HUES6 (cell line): ENCODE data around the gene ATM.
"Not testable (repeated sequence)": the region's sequence is repeated elsewhere in the genome, so short reads cannot be mapped to it uniquely, and the experiment has no call there.

Experiments used
- H3K27ac ChIP-seq: 2 replicates; pipeline ENCODE4 v1.7.0; 2013; ENCODE audit warnings: low read depth, mild to moderate bottlenecking, low read length, inconsistent platforms
- H3K27me3 ChIP-seq: 2 replicates; pipeline ENCODE4 v1.6.1; 2013; ENCODE audit warnings: low read length; ENCODE audit not compliant: control insufficient read depth, insufficient read depth
- H3K36me3 ChIP-seq: 2 replicates; pipeline ENCODE4 v1.6.1; 2013; ENCODE audit warnings: low read length; ENCODE audit not compliant: control insufficient read depth, insufficient read depth
- H3K4me1 ChIP-seq: 2 replicates; pipeline ENCODE4 v1.6.1; 2013; ENCODE audit warnings: low read length; ENCODE audit not compliant: control insufficient read depth, insufficient read depth
- H3K4me3 ChIP-seq: 2 replicates; pipeline ENCODE4 v1.5.1; 2013; ENCODE audit warnings: low read depth, low read length
- H3K9ac ChIP-seq: one replicate; pipeline ENCODE4 v1.6.1; 2013; ENCODE audit warnings: mild to moderate bottlenecking, low read length
- H3K9me3 ChIP-seq: 2 replicates; pipeline ENCODE4 v1.6.1; 2013; ENCODE audit warnings: low read depth, low read length; ENCODE audit not compliant: control insufficient read depth, insufficient read depth

ATM gene

DNA sequence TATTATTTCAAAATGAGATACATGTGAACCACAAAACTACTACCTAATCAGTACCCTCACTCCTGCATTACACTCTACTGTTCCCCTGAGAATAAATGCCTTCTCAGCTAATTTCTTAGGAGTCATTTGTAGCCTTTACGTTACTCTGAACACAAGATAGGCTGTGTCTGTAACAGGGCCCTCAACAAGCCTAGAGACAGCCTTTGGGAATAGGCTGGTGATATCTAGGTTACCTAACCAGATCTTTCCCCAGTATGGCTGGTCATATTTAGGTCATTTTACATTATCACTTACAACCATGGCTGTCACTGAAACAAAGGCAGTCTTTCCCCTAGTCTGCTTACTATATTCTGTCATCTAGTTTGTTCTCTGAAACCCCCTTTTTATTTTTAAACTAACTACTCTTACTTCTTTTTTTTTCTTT lies 14.2 kb downstream of the ATM start:
- no peaks in the 10 kb centered on the region for H3K27me3 ChIP-seq
- no peaks in the 10 kb centered on the region for H3K4me1 ChIP-seq
- no peak overlapping the region for H3K9ac ChIP-seq
- H3K9me3 ChIP-seq = no peaks in the 10 kb centered on the region
- H3K4me3 ChIP-seq = no peak overlapping the region
- peaks cover 66% of the 10 kb centered on the region for H3K36me3 ChIP-seq
- H3K27ac ChIP-seq = no peak overlapping the region

DNA sequence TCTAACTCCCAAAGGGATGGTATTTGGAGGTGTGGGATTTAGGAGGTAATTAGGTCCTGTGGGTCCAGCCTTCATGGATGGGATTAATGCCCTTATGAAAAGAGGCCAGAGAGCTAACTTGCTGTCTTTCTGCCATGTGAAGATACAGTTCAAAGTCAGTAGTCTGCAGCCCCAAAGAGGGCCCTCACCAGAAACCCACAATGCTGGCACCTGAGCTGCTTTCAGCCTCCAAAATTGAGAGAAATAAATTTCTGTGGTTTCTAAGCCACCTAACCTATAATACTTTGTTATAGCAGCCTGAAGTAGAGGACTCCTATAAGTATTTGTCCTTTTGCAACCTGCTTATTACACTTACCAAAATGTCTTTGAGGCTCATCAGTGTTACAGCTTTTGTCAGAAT lies 16.2 kb downstream of the ATM start:
- Histone ChIP-seq H3K4me3 (no peak overlapping the region), H3K27me3 (no peaks in the 10 kb centered on the region), H3K9me3 (no peaks in the 10 kb centered on the region), H3K27ac (no peak overlapping the region), H3K4me1 (no peaks in the 10 kb centered on the region), H3K36me3 (peaks cover 67% of the 10 kb centered on the region), H3K9ac (no peak overlapping the region)

DNA sequence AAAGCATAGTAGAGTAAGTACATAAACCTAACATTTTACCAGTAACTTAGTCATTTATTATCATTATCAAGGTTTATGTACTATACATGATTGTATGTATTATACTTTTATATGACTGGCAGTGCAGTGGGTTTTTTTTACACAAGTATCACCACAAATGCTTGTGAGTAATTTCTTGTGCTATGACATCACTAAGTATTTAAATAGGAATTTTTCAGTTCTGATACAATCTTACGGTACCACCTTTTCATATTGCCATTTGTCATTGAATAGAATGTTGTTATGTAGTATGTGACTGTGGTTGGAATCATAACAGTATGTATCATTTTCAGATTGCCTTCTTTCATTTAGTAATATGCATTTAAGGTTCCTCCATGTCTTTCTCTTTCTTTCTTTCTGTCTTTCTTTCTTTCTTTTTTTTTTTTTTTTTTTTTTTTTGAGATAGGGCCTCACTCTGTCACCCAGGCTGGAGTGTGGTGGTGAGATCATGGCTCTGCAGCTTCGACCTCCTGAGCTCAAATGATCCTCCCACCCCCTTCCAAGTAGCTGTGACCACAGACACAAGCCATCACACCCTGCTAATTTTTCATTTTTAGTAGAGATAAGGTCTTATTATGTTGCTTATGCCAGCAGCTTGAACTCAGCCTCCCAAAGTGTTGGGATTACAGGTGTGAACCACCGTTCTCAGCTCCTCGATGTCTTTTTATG lies 18.6 kb downstream of the ATM start:
- Histone ChIP-seq H3K27me3 (no peaks in the 10 kb centered on the region), H3K27ac (no peak overlapping the region), H3K36me3 (peaks cover 58% of the 10 kb centered on the region), H3K4me3 (no peak overlapping the region), H3K9me3 (no peaks in the 10 kb centered on the region), H3K9ac (no peak overlapping the region), H3K4me1 (no peaks in the 10 kb centered on the region)

DNA sequence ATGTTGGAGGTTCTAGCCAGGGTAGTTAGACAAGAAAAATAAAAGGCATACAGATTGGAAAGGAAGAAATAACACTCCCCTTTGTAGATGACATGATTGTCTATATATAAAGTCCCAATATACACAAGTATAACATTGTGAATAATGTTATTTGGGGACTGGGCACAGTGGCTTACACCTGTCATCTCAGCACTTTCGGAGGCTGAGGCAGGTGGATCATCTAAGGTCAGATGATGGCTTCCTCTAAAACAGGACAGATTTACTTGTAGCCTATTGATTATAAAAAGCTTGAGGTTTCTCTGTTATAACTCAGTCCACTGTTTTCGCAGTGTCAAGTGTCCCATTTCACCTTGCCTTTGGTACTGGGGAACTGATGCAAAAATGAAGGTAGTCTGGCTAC lies 19.6 kb downstream of the ATM start:
- H3K36me3 ChIP-seq = peaks cover 58% of the 10 kb centered on the region
- H3K9ac ChIP-seq = no peak overlapping the region
- H3K4me3 ChIP-seq = no peak overlapping the region
- H3K4me1 ChIP-seq = no peaks in the 10 kb centered on the region
- no peaks in the 10 kb centered on the region for H3K27me3 ChIP-seq
- no peak overlapping the region for H3K27ac ChIP-seq
- no peaks in the 10 kb centered on the region for H3K9me3 ChIP-seq

DNA sequence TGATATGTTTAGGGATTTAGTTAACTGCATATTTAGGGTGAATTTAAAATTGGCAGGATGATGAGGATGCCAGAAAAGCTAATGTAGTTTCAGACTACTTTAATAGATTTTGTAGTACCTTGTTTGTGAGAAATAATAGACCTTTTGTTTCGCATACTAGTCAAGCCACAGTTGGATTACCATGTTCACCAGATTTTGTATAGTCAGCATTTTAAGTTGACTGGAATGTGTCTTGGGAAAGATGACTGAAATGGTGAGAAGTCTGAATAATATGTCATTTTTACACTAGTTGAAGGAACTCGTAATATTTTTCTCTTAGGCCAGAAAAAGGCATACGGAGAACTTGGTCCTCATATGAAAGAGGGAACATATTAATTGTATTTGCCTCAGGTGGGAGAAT lies 23.4 kb downstream of the ATM start:
- no peaks in the 10 kb centered on the region for H3K27me3 ChIP-seq
- H3K36me3 ChIP-seq = peaks cover 71% of the 10 kb centered on the region
- H3K9ac ChIP-seq = no peak overlapping the region
- no peaks in the 10 kb centered on the region for H3K4me1 ChIP-seq
- H3K9me3 ChIP-seq = no peaks in the 10 kb centered on the region
- H3K4me3 ChIP-seq = no peak overlapping the region
- no peak overlapping the region for H3K27ac ChIP-seq

DNA sequence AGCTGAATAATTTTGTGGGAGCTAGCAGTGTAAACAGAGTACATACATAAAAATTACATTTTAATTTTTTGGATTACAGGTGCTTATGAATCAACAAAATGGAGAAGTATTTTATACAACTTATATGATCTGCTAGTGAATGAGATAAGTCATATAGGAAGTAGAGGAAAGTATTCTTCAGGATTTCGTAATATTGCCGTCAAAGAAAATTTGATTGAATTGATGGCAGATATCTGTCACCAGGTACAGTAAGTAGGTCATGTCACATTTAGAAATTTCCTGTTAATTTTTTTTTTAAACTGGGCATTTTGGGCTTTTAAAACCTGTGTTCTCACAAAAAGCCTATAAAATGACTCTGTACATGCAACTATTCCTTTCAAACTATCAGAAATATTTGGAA lies 24.0 kb downstream of the ATM start:
- Histone ChIP-seq H3K27me3 (no peaks in the 10 kb centered on the region), H3K36me3 (peaks cover 75% of the 10 kb centered on the region)

DNA sequence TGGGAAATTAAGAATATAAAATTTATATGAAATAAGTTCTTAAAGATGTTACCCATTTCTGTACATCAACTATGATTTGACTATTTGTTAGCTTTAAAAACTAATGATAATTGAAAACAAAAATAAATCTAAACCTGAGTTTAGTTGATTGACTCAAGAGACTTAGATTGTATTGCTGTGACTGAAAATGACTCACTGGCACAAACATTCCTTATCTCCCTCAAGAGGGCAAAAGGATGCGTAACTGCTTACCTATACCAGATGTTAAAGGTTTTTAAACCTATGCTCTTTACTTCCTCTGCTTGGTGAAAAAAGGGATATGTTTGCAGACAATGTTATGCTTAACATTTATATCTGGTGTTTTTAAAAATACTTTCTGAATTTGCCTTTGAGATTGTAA lies 30.3 kb downstream of the ATM start:
- Histone ChIP-seq H3K9me3 (no peaks in the 10 kb centered on the region), H3K9ac (no peak overlapping the region), H3K36me3 (peaks cover 89% of the 10 kb centered on the region), H3K27ac (no peak overlapping the region), H3K4me1 (no peaks in the 10 kb centered on the region), H3K27me3 (no peaks in the 10 kb centered on the region), H3K4me3 (no peak overlapping the region)

More for the DNA sequence above, 24.0 kb downstream of the ATM start:
- Histone ChIP-seq H3K9ac (no peak overlapping the region), H3K9me3 (no peaks in the 10 kb centered on the region), H3K4me3 (no peak overlapping the region), H3K4me1 (no peaks in the 10 kb centered on the region), H3K27ac (no peak overlapping the region)

DNA sequence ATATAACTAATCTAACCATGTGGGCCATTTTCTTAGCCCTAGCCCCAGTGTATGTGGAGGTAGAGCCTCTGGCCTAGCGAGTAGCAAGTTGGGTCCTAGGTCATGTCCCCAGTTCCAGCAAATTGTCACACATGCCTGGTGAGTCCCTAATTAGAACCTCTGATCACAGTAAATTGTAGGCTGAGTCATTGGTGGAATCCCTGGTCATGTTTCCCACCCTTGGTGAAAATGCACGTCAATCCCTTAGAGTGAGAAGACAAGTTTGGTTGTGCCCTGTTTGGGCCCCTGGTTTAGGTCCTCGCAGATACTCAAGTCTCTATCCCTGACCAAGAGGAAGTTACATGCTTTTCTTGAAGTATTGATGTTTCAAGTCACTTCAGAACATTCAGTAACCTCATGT lies 46.7 kb downstream of the ATM start:
- Histone ChIP-seq H3K27me3 (no peaks in the 10 kb centered on the region), H3K4me3 (no peak overlapping the region), H3K9ac (no peak overlapping the region), H3K9me3 (no peaks in the 10 kb centered on the region), H3K27ac (no peak overlapping the region), H3K36me3 (peaks cover 59% of the 10 kb centered on the region), H3K4me1 (no peaks in the 10 kb centered on the region)

DNA sequence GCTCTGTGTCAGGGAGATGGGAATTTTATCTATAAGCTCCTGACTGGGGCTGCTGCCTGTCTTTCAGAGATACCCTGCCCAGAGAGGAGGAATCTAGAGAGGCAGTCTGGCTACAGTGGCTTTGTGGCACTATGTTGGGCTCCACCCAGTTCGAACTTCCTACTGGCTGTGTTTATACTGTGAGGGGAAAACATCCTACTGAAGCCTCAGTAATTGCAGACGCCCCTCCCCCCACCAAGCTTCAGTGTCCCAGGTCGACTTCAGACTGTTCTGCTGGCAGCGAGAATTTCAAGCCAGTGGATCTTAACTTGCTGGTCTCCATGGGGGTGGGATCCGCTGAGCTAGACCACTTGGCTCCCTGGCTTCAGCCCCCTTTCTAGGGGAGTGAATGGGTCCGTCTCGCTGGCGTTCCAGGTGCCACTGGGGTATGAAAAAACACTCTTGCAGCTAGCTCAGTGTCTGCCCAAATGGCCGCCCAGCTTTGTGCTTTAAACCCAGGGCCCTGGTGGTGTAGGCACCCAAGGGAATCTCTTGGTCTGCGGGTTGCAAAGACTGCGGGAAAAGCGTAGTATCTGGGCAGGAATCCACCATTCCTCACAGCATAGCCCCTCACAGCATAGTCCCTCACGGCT lies 54.2 kb downstream of the ATM start:
- peaks cover 52% of the 10 kb centered on the region for H3K36me3 ChIP-seq
- not testable (repeated sequence) for H3K9me3 ChIP-seq, H3K27ac ChIP-seq, H3K27me3 ChIP-seq, H3K4me3 ChIP-seq
- H3K4me1 ChIP-seq = peaks cover 27% of the 10 kb centered on the region
- peak overlapping the region; percentile 1 for H3K9ac ChIP-seq

DNA sequence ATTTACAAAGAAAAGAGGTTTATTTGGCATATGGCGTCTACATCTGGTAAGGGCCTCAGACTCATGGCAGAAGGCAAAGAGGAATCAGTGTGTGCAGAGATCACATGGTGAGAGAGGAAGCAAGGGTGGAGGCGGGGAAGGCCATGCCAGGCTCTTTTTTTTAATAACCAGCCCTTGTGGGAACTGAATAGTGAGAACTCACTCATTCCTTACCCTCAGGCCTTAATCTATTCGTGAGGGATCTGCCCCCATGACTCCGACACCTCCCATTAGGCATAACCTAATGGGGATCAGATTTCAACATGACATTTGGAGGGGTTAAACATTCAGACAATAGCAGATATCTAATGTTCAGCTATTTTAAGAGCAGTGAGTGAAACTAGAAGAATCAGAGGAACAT lies 55.7 kb downstream of the ATM start:
- Histone ChIP-seq H3K9ac (no peak overlapping the region), H3K36me3 (peaks cover 49% of the 10 kb centered on the region), H3K4me3 (no peak overlapping the region), H3K4me1 (peaks cover 27% of the 10 kb centered on the region), H3K9me3 (no peaks in the 10 kb centered on the region), H3K27ac (no peak overlapping the region), H3K27me3 (no peaks in the 10 kb centered on the region)

DNA sequence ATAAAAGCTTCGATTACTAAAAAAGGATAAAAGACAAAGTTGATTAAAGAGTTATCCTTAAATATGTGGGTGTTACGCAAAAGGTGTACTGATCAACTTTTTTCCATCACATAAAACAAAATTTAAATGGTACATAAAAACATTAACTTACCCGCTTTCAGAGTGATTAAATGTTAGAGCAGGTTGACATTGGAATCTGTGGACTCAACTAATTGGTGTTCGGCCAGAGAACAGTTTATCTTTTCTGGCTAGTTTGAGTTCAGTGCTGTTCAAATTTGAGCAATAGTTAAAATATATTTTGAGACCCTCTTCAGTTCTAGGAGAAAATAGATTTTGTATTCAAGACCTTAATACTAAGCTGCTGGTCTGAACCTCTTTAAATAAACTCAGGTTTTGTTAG lies 56.1 kb downstream of the ATM start:
- Histone ChIP-seq H3K36me3 (peaks cover 49% of the 10 kb centered on the region), H3K9ac (no peak overlapping the region), H3K27ac (no peak overlapping the region), H3K27me3 (no peaks in the 10 kb centered on the region), H3K4me1 (peaks cover 27% of the 10 kb centered on the region), H3K9me3 (no peaks in the 10 kb centered on the region), H3K4me3 (no peak overlapping the region)
